ENCODE results near the gene GRAMD1B.

DNA sequence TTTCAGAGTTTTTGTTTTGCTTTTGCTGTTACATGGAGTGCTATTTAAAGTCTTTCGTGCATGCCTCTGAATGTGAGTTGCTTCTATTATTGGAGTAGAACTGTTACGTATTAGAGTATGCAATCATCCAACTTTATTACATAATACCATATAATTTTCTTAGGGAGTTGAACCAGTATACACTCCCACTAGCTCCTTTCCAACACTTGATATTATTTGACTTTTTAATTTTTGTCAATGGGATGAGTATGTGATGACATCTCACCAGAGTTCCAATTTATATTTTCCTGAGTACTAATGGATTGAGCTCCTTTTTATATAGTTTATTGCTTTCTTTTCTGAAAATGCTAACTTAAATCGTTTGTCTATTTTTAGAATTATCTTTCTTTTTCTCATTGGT is 90.9 kb downstream of the GRAMD1B start:
- TF ChIP-seq, protein P1, sequence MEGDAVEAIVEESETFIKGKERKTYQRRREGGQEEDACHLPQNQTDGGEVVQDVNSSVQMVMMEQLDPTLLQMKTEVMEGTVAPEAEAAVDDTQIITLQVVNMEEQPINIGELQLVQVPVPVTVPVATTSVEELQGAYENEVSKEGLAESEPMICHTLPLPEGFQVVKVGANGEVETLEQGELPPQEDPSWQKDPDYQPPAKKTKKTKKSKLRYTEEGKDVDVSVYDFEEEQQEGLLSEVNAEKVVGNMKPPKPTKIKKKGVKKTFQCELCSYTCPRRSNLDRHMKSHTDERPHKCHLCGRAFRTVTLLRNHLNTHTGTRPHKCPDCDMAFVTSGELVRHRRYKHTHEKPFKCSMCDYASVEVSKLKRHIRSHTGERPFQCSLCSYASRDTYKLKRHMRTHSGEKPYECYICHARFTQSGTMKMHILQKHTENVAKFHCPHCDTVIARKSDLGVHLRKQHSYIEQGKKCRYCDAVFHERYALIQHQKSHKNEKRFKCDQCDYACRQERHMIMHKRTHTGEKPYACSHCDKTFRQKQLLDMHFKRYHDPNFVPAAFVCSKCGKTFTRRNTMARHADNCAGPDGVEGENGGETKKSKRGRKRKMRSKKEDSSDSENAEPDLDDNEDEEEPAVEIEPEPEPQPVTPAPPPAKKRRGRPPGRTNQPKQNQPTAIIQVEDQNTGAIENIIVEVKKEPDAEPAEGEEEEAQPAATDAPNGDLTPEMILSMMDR (IDR thresholded peaks at IDR 0.05): no peak
- TF ChIP-seq POLR2A (IDR thresholded peaks at IDR 0.05): no peak
